Measurements from ENCODE around the gene TMEM156. TPM values are rescaled to one million over a fixed set of nuclear protein-coding genes. Genes with fewer than 3 reads are reported as not detected.

TMEM156 gene
- 10 to 100 TPM in 1 of 2 experiments, 1 to 10 TPM in 1; 9.3 to 10.7 TPM for total RNA-seq

DNA sequence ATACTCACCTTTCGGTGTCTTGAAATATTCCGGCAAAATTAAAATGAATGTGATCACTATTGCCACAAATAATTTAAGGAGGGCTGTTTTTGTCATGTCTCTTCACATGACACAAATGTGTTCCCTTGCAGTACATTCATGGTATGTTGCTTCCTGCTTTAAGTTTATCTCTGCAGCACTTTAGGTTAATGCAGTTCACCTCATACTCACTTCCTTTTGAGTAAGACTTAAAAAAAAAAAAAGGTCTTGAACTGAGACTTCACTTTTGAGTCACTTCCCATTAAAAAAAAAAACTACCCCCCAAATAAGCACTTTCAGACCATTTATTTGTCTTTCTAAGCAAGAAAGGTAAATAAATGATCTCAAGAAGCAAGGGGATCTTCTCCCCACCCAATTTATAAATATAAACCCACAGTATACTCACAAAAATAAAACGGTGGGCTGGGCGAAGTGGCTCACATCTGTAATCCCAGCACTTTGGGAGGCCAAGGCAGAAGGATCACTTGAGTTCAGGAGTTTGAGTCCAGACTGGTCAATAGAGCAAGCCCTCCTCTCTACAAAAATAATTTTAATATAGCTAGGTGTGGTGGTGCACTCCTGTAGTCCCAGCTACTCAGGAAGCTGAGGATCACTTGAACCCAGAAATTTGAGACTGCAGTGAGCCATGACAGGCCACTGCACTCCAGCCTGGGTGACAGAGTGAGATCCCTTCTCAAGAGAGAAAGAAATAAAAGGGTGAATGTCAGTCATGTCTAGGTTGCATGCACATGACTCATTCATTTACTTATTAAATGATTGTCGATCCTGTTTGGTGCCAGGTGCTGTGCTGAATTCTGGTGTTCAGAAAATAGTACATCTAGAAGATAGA lies at the start of gene TMEM156:
TMEM156 (minus strand) TSS at position 192 of the 868 bp plus-strand sequence; CDS start at position 96, 96 bp downstream.
- POLR2A ChIA-PET = interaction anchor here (0.6 to 1.0 kb wide), 3 partner anchors 12 to 1016 kb away, joined by 3 to 4 read pairs (median 3); no protein-coding TSS in a partner anchor
- CTCF ChIA-PET = no interaction called here

DNA sequence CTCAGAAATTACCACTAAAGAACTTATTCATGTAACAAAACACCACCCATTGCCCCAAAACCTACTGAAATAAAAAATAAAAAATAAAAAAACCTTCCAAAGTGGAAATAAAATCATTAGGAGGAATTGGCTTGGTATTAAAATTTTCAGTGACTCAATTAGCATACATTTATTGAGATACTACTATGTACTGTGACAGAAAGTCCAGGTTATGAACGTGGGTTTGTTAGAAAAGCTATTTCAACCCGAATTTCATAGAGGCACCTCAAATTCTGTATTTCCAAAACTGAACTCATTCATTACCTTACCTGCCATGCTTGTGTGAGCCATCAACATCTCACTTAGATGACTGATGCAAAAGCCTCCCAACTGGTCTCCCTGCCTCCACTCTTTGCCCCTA lies 46.6 kb upstream of the TMEM156 start:
- ChIA-PET CTCF (no interaction called here), POLR2A (no interaction called here)

GRCh38 chr4:39068907-39069306 lies 36.7 kb upstream of the TMEM156 start:
- CTCF ChIA-PET = no interaction called here
- POLR2A ChIA-PET = no interaction called here

DNA sequence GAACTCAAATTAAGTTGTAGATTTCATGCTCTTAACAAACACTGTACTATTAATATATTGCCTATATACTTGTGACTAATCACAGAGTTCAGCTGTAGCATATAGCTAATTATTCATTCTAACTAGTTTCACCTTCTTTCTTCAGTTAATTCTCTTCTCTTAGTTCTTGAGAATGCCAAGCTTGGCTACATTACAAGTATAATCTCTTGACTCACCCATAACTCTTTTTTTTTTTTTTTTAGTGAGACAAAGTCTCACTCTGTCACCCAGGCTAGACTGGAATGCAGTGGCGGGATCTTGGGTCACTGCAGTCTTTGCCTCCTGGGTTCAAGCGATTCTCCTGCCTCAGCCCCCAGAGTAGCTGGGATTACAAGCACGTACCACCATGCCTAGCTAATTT lies 35.2 kb upstream of the TMEM156 start:
- ChIA-PET POLR2A (no interaction called here), CTCF (no interaction called here)

GRCh38 chr4:39067031-39067430 lies 34.8 kb upstream of the TMEM156 start:
- ChIA-PET CTCF (no interaction called here), POLR2A (no interaction called here)

- CTCF ChIA-PET = no interaction called here
- POLR2A ChIA-PET = no interaction called here
These were observed 34.2 kb upstream of the TMEM156 start for GRCh38 chr4:39066371-39066770.

GRCh38 chr4:39063430-39063829 lies 31.2 kb upstream of the TMEM156 start:
- ChIA-PET POLR2A (no interaction called here), CTCF (no interaction called here)

- CTCF ChIA-PET = no interaction called here
- POLR2A ChIA-PET = no interaction called here
These were observed 30.5 kb upstream of the TMEM156 start for GRCh38 chr4:39062770-39063097.

GRCh38 chr4:39062094-39062769 lies 30.0 kb upstream of the TMEM156 start, which contains the start of gene KLHL5:
KLHL5 (plus strand) TSS chr4:39062232; CDS start chr4:39062653, 421 bp downstream.
- CTCF ChIA-PET = no interaction called here

GRCh38 chr4:39061457-39061856 lies 29.2 kb upstream of the TMEM156 start:
- ChIA-PET CTCF (no interaction called here), POLR2A (no interaction called here)

More at GRCh38 chr4:39062094-39062769, 30.0 kb upstream of the TMEM156 start, which contains the start of gene KLHL5:
- POLR2A ChIA-PET = no interaction called here

DNA sequence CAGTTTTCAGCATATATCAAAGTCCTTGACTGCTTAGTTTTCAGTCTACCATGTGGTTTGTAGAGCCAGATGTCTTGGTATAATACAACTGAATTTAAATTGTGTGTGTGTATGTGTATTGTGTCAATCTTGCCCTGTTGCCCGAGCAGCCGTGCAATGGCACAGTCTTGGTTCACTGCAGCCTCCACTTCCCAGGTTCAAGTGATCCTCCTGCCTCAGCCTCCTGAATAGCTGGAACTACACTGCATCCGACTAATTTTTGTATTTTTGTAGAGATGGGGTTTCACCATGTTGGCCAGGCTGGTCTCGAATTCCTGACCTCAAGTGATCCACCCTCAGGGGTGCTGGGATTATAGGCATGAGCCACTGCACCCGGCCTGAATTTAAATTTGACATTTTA lies 23.8 kb upstream of the TMEM156 start:
- CTCF ChIA-PET = no interaction called here

DNA sequence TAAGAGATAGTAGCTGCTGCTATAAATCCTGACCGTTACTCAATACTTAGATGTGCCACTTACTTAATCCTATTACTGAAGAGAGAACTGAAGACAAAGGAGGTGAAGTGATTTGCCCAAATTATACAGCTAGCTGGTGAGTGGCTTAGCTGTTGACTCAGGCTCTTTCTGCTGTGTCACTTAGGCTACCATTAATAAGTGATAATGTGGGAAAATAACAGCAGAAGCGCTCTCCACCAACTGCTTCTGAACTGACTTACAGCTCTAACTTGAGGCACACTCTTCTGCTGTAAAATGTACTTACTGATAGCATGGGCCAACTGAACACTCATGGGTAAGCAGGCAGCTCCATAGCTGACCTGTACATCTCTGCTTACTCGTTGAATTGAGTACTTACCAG lies 22.3 kb upstream of the TMEM156 start:
- CTCF ChIA-PET = no interaction called here
- POLR2A ChIA-PET = no interaction called here

More for the DNA sequence above, 23.8 kb upstream of the TMEM156 start:
- POLR2A ChIA-PET = no interaction called here

DNA sequence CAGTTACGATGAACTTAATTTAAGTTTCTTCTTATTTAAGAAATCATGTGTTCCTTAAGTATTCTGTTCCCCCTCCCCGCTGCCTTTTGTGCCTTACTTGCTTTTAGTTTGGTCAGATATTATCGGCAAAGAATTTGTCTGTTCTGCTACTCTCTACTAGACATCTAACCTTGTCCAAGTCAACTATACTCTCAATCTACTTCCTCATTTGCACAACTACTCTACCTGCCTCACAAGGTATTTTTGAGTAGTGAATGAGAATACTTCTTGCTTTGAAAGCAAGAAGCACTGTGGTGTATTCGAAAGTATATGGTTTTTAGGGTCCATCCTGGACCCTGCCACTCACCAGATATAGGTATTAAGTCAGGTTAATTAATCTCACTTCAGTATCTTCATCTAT lies 21.8 kb upstream of the TMEM156 start:
- ChIA-PET POLR2A (no interaction called here), CTCF (interaction anchor here (0.5 to 1.5 kb wide), 2 partner anchors 10 to 327 kb away, joined by 3 read pairs; no protein-coding TSS in a partner anchor)

DNA sequence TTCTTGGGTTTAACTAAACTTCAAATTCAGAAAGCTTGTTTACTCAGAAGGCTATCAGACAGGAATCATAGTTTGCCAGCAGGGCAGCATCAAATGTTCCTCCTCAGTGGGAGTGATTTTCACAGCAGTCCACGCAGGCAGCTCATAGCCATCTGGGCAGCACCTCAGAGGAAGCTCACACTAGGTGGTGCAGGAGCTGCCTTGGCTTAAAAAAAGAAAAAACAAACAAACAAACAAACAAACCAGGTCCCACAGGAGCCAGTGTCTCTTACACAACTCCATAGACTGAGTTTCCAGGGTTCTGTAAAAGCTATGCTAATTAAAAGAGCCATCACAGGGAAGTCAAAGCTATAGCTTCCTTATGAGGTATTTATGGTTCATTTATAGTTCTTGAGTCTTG lies 19.3 kb upstream of the TMEM156 start:
- ChIA-PET POLR2A (no interaction called here), CTCF (interaction anchor here (0.6 kb wide), 1 partner anchor 418 kb away, joined by 3 read pairs; no protein-coding TSS in a partner anchor)

DNA sequence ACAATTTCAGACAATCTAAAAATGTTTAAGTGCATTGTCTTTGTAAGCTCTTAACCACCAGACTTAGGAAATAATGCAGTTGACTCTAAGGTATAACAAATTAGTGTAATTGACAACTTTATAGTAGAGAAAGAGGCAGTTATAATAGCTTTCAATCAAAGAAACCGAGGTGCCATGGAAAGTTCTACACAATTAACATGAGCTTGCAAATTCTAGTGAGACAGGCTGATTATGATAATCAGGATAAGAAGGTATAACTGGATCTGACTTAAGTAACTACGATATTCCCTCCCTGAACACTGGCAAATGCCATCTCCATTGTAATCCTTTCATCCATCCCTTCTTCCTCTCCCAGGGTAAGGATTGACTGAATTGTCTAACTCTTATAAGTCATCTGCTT lies 18.4 kb upstream of the TMEM156 start:
- ChIA-PET POLR2A (no interaction called here), CTCF (interaction anchor here (1.1 kb wide), 1 partner anchor 229 kb away, joined by 3 read pairs; no protein-coding TSS in a partner anchor)

DNA sequence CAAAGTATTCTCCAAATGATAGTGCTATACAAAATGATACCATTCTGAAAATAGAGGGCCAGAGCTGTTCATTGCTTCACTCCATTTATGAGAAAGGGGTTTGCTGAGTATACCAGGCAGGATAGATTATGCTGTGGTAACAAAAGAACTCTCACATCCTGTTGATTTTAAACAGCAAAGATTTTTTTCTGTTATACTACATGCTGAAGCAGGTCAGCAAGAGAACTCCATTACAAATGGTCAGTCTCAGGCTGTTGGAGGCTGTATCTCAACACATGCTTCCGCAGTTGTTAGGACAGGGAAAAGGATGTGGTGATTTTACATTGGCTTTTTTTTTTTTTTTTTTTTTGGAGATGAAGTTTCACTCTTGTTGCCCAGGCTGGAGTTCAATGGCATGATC lies 16.1 kb upstream of the TMEM156 start:
- ChIA-PET POLR2A (no interaction called here), CTCF (interaction anchor here (0.8 kb wide), 1 partner anchor 139 kb away, joined by 4 read pairs; no protein-coding TSS in a partner anchor)

- ChIA-PET POLR2A (interaction anchor here (0.5 kb wide), 1 partner anchor 49 kb away, joined by 5 read pairs; no protein-coding TSS in a partner anchor), CTCF (interaction anchor here (0.8 kb wide), 1 partner anchor 139 kb away, joined by 4 read pairs; no protein-coding TSS in a partner anchor)
These were observed 15.5 kb upstream of the TMEM156 start for GRCh38 chr4:39047681-39048080.

DNA sequence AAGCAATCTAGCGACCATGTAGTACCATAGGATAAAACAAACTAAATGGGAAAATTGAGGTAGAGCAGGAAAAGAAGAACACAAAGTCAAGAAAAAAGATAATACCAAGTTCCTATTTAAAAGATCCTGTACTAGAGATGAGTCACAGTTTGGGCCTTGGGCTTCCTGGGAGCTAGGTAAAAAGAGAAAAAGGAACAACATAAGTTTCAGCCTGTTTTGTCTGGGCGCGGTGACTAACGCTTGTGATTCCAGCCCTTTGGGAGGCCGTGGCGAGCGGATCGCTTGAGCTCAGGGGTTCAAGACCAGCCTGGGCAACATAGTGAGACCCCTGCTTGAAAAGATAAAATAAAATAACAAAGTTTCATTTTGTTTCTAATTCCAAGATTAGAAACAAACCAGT lies 14.0 kb upstream of the TMEM156 start:
- CTCF ChIA-PET = no interaction called here
- POLR2A ChIA-PET = interaction anchor here (0.6 to 1.4 kb wide), 2 partner anchors 16 to 1448 kb away, joined by 3 to 7 read pairs; no protein-coding TSS in a partner anchor

DNA sequence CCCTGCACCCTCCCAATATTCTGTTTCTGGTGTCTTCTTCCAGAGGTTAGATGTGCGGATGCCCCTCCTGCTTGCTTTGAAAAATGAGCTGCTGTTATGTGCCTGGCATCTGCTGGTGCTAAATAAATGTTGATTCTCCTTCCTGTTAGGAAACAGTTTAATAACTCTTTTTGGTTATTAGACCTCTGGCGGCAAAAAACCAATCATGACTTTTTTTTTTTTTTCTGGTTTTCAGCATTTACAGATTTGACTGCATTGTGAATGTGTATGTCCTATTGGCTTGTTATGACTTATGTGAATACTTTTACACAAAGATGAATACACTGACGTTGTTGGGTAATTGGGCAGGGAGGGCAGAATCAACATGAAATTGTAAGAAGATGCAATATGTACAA lies 13.6 kb upstream of the TMEM156 start:
- ChIA-PET POLR2A (interaction anchor here (0.6 to 1.4 kb wide), 5 partner anchors 16 to 1448 kb away, joined by 3 to 7 read pairs (median 4); no protein-coding TSS in a partner anchor), CTCF (no interaction called here)
